Tibial artery (tissue), 4 donors: ENCODE measurements around the gene CFAP410.

Source experiments
- DNase-seq, 2 donors: peaks; one replicate each; pipeline ENCODE4 v3.0.0-alpha.2; 2019
- H3K27ac ChIP-seq, 2 donors: fragments of 200-600 bp; sonication (generic) in 1 of 2; 1 replicate in 1 of 2; 2 replicates in 1 of 2; pipeline ENCODE4 v1.5.1; 2018 to 2019; ENCODE audit warnings: mild to moderate bottlenecking in 1 of 2
- H3K27me3 ChIP-seq, 2 donors: fragments of 200-600 bp; sonication (generic) in 1 of 2; one replicate each; pipeline versions ENCODE4 v1.5.1 to v1.6.0; 2016 to 2019
- H3K36me3 ChIP-seq, 3 donors: fragments of 200-600 bp; sonication (generic) in 2 of 3; one replicate each; pipeline ENCODE4 v1.5.1; 2016 to 2019; ENCODE audit warnings: mild to moderate bottlenecking in 2 of 3
- H3K4me1 ChIP-seq, 4 donors: fragments of 200-600 bp; sonication (generic) in 2 of 4; 1 replicate in 3 of 4; 2 replicates in 1 of 4; pipeline ENCODE4 v1.5.1; 2016 to 2019
- H3K4me3 ChIP-seq, 2 donors: fragments of 200-600 bp; sonication (generic) in 1 of 2; 1 replicate in 1 of 2; 2 replicates in 1 of 2; pipeline ENCODE4 v1.5.1; 2018 to 2019; ENCODE audit warnings: mild to moderate bottlenecking in 2 of 2
- H3K9me3 ChIP-seq, 3 donors: fragments of 200-600 bp; sonication (generic) in 1 of 3; one replicate each; pipeline ENCODE4 v1.5.1; 2016 to 2019
- intact Hi-C: fragments of 100-400 bp; cut with DNase I; formaldehyde crosslinking; loops from one replicate; pipeline ENCODE4 v1.15.0; 2023; ENCODE audit warnings: low total_unique reads
- TF ChIP-seq, protein P1 (sequence below), 2 experiments: fragments of 200-600 bp in 1 of 2; fragments of 450-650 bp in 1 of 2; IDR thresholded peaks; one replicate each; pipeline ENCODE4 v1.5.1; 2017 to 2019; ENCODE audit warnings: antibody characterized with exemption in 2 of 2, mild to moderate bottlenecking in 1 of 2, moderate library complexity in 1 of 2

Gene CFAP410

DNA sequence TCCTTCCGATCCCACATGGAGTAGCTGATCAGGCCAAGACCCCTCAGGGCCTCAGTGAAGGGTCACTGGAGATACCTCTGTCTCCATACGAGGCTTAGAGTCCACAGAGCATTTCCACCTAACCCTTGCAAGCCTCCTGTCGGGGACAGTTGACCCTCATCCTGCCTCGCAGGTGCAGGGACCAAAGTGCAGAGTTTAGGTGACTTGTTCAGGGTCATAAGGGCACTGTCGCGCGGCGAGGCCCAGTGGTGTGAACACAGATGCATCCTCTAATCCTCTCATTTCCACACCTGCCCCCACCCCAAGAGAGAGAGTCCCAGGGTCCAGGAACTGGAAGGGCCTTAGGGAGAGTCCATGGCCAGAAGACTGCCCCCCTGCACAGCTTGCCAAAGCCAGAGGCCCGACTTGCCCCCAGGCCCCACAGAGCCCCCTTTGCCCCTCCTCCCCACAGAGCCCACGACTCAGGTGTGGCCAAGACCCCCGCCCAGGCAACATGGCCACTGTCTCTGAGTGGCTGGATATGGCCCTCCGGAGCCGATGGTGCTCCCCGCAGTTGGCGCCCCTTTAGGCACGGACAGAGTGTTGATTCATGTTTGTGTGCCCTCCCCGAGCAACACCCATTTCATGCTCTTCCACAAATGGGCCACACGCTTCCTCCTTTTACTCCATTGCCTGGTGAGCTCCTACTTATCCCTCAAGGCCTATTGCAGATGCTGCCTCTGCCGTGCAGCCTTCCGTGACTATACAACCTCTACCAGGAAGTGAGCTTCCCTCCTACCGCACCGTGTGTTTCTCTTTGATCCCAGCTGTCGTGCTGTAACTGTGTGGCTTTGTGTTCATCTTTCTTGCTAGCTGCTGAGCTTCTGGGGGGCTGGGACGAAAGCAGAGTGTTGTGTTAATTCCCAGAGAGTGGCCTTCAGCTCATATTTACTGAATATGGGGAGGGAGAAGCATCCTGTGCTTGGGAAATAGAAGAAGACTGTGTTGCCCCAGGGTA, 15.9 kb upstream of the CFAP410 start:
- TF ChIP-seq, protein P1, sequence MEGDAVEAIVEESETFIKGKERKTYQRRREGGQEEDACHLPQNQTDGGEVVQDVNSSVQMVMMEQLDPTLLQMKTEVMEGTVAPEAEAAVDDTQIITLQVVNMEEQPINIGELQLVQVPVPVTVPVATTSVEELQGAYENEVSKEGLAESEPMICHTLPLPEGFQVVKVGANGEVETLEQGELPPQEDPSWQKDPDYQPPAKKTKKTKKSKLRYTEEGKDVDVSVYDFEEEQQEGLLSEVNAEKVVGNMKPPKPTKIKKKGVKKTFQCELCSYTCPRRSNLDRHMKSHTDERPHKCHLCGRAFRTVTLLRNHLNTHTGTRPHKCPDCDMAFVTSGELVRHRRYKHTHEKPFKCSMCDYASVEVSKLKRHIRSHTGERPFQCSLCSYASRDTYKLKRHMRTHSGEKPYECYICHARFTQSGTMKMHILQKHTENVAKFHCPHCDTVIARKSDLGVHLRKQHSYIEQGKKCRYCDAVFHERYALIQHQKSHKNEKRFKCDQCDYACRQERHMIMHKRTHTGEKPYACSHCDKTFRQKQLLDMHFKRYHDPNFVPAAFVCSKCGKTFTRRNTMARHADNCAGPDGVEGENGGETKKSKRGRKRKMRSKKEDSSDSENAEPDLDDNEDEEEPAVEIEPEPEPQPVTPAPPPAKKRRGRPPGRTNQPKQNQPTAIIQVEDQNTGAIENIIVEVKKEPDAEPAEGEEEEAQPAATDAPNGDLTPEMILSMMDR (IDR thresholded peaks at IDR 0.05) = no peak
- DNase-seq = no peak
- Histone ChIP-seq H3K9me3 (no peaks in the 10 kb centered on the region), H3K36me3 (no peaks in the 10 kb centered on the region), H3K27ac (no peak overlapping the region), H3K4me1 (peaks cover 0 to 7% (median under 1%) of the 10 kb centered on the region in 4 donors), H3K4me3 (no peak overlapping the region), H3K27me3 (peaks cover 0 to 49% of the 10 kb centered on the region in 2 donors)
- intact Hi-C loops = no loop called here

DNA sequence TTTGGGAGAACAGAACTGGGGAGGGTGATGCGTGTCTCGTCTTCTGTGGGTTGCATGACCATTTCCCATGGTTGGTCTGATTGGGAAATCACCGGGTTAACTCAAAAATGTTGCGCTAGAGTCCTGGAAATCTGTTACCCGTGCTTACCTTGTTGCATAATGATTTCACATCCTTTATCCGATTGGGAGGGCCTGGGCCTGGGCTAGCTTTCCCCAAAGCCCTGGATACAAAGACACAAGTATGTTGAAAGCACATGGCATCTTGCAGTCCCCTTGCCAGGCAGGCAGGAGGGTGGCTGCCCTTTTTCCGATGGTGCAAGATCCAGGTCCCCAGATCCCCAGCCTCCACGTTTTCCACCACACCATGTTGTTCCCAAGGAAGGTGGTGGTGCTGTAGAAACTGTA, 14.8 kb upstream of the CFAP410 start:
- H3K9me3 ChIP-seq = no peaks in the 10 kb centered on the region
- no peak overlapping the region for H3K27ac ChIP-seq
- DNase-seq = no peak
- no peaks in the 10 kb centered on the region for H3K36me3 ChIP-seq
- peak overlapping the region; percentile 17 to 28 for H3K4me3 ChIP-seq
- TF ChIP-seq, protein P1 (IDR thresholded peaks at IDR 0.05) = no peak
- peaks cover 0 to 60% of the 10 kb centered on the region in 2 donors for H3K27me3 ChIP-seq
- intact Hi-C loops = no loop called here
- H3K4me1 ChIP-seq = peaks cover 0 to 11% (median 3%) of the 10 kb centered on the region in 4 donors

DNA sequence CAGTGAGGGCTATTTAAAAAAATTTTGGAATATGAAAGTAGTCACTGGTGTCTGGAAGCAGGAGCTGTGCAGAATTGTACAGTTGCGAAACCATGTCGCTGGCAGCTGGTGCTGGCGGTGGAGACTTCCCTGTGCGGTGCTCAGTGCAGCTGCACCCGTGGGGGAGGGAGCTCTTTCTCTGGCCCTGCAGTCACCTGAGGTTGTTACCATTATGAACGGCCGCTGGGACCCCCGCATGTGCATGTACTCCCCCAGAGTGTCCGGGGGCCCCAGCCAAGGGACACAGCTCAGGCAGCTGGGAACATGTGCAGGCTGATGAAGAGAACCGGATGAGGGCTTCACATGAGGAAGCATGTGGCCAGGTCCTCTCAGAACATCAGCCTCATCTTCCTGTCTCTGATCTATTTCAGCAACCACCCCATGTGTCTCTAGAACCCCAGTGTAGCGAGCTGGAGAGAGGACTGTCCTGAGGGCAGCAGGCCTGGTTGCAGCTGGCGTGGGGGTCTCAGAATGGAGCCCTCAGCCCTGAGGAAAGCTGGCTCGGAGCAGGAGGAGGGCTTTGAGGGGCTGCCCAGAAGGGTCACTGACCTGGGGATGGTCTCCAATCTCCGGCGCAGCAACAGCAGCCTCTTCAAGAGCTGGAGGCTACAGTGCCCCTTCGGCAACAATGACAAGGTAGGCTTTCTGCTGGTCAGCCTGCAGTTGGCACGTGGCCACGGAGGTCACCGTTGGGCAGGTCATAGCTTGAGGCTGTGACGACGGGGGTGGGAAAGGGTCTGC, 14.2 kb upstream of the CFAP410 start, which contains the start of gene TRPM2:
Gene TRPM2, plus strand, starts transcription at position 431 of the 780 bp plus-strand sequence. Its CDS starts 80 bp downstream, at position 511.
- peak in 1 of 2 donors; percentile 50 for DNase-seq
- TF ChIP-seq, protein P1 (IDR thresholded peaks at IDR 0.05) = no peak
- Histone ChIP-seq H3K4me1 (peaks cover 0 to 11% (median 3%) of the 10 kb centered on the region in 4 donors), H3K9me3 (no peaks in the 10 kb centered on the region), H3K27me3 (peaks cover 0 to 64% of the 10 kb centered on the region in 2 donors), H3K27ac (no peak within 1 kb of the TSS), H3K36me3 (no peaks in the 10 kb centered on the region), H3K4me3 (peak within 1 kb of the TSS; percentile 17 to 28)
- intact Hi-C loops = no loop called here

DNA sequence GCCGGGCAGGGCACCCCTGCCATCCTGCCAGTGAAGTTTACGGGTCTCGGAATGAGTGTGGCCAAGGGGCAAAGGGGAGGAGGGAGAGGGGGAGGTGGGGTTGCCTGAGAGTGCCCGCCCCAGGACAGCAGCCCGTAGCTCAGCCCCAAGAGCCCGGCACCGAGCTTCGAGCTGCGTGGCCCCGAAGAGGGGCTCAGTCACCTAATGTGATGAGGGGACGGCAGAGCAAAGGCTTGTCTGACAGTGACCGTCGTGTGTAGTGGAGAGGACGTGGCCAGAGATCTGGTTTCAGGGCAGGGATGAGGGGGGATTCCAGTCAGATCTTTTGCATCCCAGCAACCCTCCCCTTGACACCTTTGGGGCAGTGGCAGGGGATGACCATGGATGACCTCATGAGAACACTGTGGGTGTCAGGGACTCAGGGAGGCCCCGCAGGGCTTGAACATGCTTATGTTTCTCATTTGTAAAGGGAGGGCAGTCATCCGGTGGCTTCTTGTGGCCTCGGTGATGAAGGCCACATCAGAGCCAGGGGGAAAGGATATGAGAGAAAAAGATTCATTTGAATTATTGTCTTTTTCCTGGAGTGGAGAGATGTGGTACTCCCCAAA, 13.2 kb upstream of the CFAP410 start:
- no peak for DNase-seq
- no peaks in the 10 kb centered on the region for H3K9me3 ChIP-seq
- H3K36me3 ChIP-seq = no peaks in the 10 kb centered on the region
- peaks cover 0 to 11% (median 3%) of the 10 kb centered on the region in 4 donors for H3K4me1 ChIP-seq
- TF ChIP-seq, protein P1 (IDR thresholded peaks at IDR 0.05) = no peak
- H3K27me3 ChIP-seq = peaks cover 0 to 67% of the 10 kb centered on the region in 2 donors
- no peak overlapping the region for H3K4me3 ChIP-seq
- H3K27ac ChIP-seq = no peak overlapping the region
- intact Hi-C loops = no loop called here

DNA sequence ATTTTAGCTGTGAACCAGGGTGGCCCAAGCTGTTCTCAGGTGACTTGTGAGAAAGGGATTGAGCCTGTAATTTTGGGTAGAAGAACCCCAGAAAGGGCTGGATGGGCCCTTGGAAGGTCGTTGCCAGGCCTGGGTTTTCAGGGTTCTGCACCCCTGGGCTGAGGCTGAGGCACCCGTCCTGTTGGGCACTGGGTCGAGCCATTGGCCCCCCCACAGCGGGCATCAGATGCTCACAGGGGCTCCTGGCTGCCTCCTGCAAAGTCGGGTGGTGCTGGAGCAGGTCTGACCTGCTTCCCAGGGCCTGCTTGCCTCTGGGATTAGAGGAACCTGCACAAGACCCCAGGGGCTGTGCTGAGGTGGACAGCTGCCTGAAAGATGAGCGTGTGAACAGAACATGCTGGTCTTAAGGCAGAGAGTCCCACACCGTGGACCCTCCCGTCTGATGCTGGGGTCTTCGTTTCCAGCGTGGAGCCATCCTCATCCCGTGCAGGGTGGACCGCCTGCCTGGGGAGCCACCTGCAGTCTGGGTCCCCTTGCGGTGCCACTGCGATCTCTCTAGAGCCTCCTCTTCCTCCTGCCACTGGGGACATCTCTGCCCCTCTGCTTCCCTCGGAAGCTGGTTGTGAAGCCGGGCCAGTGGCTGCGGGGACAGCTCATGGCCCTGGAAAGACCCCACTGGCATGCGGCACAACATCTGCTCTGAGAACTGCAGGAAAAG, 12.5 kb upstream of the CFAP410 start:
- Histone ChIP-seq H3K27ac (no peak overlapping the region), H3K4me1 (peaks cover 0 to 11% (median 3%) of the 10 kb centered on the region in 4 donors), H3K4me3 (no peak overlapping the region), H3K27me3 (peaks cover 0 to 68% of the 10 kb centered on the region in 2 donors), H3K36me3 (no peaks in the 10 kb centered on the region), H3K9me3 (no peaks in the 10 kb centered on the region)
- DNase-seq = no peak
- intact Hi-C loops = no loop called here
- TF ChIP-seq, protein P1 (IDR thresholded peaks at IDR 0.05) = no peak
